Smooth muscle cell (in vitro differentiated cells): ENCODE data around the gene FAXDC2. TPM values are rescaled to one million over a fixed set of nuclear protein-coding genes. Genes with fewer than 3 reads are reported as not detected.

Experiments
- DNase-seq: peaks from one replicate; lab custom pipeline; 2025; ENCODE audit not compliant: unreplicated experiment; lab: John Stamatoyannopoulos, UW
- H2AFZ ChIP-seq: fragments of 200-600 bp; sonication (generic); 2 replicates; pipeline ENCODE4 v1.6.0; 2016; ENCODE audit warnings: antibody characterized with exemption, low read depth, mild to moderate bottlenecking
- H3F3A ChIP-seq: fragments of 200-600 bp; sonication (generic); 2 replicates; pipeline ENCODE4 v1.6.0; 2017; ENCODE audit warnings: antibody characterized with exemption, low read depth
- H3K27ac ChIP-seq: fragments of 200-600 bp; sonication (generic); 2 replicates; pipeline ENCODE4 v1.5.1; 2016; ENCODE audit warnings: low read depth, mild to moderate bottlenecking
- H3K27me3 ChIP-seq: fragments of 200-600 bp; sonication (generic); 2 replicates; pipeline ENCODE4 v1.6.1; 2016; ENCODE audit warnings: low read depth, mild to moderate bottlenecking
- H3K36me3 ChIP-seq: fragments of 200-600 bp; sonication (generic); 2 replicates; pipeline ENCODE4 v1.5.1; 2016; ENCODE audit warnings: low read depth
- H3K4me1 ChIP-seq: fragments of 200-600 bp; sonication (generic); 2 replicates; pipeline ENCODE4 v1.5.1; 2016; ENCODE audit warnings: low read depth
- H3K4me2 ChIP-seq: fragments of 200-600 bp; sonication (generic); 2 replicates; pipeline ENCODE4 v1.6.0; 2016; ENCODE audit warnings: mild to moderate bottlenecking
- H3K4me3 ChIP-seq: fragments of 200-600 bp; sonication (generic); 2 replicates; pipeline ENCODE4 v1.5.1; 2016; ENCODE audit warnings: mild to moderate bottlenecking
- H3K79me2 ChIP-seq: fragments of 200-600 bp; sonication (generic); 2 replicates; pipeline ENCODE4 v1.6.0; 2016; ENCODE audit warnings: low read depth, mild to moderate bottlenecking
- H3K9ac ChIP-seq: fragments of 200-600 bp; sonication (generic); 2 replicates; pipeline ENCODE4 v1.6.0; 2016; ENCODE audit warnings: low read depth
- H3K9me3 ChIP-seq: fragments of 200-600 bp; sonication (generic); replicated peaks from 2 replicates; pipeline ENCODE4 v1.5.1; 2016; ENCODE audit warnings: low read depth
- H4K20me1 ChIP-seq: fragments of 200-600 bp; sonication (generic); 2 replicates; pipeline ENCODE4 v1.6.0; 2016; ENCODE audit warnings: low read depth
- WGBS: methylation state at CpG from one replicate; pipeline ENCODE4 v1.1.7; 2016; ENCODE audit warnings: low lambda C conversion rate; 5-methylcytosine and 5-hydroxymethylcytosine counted together
- polyA plus RNA-seq: library from polyadenylated mRNA; unstranded; fragments of >200 nt; fragmentation: Nextera tagmentation; extraction: Ambion mirVana; gene quantifications from 2 replicates; pipeline ENCODE4 v1.2.1, GENCODE V29; 2016
- total RNA-seq: library from RNA; depleted of rRNA; stranded (reverse); fragments of >200 nt; gene quantifications from 2 replicates; pipeline ENCODE4 v1.2.3, GENCODE V29; 2014
- TF ChIP-seq, protein P1 (sequence below): fragments of 200-600 bp; sonication (generic); IDR thresholded peaks from 2 replicates; pipeline ENCODE4 v1.5.1; 2017; ENCODE audit warnings: borderline replicate concordance, mild to moderate bottlenecking, antibody characterized with exemption; ENCODE audit not compliant: insufficient read depth, poor library complexity, severe bottlenecking

Gene FAXDC2
- total and polyA plus RNA-seq, 2 experiments from 2014 or later = 2.0 to 2.5 TPM

- Histone ChIP-seq H3F3A (no peaks in the 10 kb centered on the region), H3K9me3 (no peaks in the 10 kb centered on the region), H3K27ac (no peak overlapping the region), H3K27me3 (no peaks in the 10 kb centered on the region), H3K79me2 (no peaks in the 10 kb centered on the region), H3K4me3 (no peak overlapping the region), H3K4me2 (no peak overlapping the region), H3K4me1 (no peaks in the 10 kb centered on the region), H3K36me3 (no peaks in the 10 kb centered on the region), H4K20me1 (no peaks in the 10 kb centered on the region), H3K9ac (no peak overlapping the region), H2AFZ (no peak overlapping the region)
- DNase-seq = no peak
- TF ChIP-seq, protein P1, sequence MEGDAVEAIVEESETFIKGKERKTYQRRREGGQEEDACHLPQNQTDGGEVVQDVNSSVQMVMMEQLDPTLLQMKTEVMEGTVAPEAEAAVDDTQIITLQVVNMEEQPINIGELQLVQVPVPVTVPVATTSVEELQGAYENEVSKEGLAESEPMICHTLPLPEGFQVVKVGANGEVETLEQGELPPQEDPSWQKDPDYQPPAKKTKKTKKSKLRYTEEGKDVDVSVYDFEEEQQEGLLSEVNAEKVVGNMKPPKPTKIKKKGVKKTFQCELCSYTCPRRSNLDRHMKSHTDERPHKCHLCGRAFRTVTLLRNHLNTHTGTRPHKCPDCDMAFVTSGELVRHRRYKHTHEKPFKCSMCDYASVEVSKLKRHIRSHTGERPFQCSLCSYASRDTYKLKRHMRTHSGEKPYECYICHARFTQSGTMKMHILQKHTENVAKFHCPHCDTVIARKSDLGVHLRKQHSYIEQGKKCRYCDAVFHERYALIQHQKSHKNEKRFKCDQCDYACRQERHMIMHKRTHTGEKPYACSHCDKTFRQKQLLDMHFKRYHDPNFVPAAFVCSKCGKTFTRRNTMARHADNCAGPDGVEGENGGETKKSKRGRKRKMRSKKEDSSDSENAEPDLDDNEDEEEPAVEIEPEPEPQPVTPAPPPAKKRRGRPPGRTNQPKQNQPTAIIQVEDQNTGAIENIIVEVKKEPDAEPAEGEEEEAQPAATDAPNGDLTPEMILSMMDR = no peak
Observed at GRCh38 chr5:154841273-154841661, 9.1 kb downstream of the FAXDC2 start.

DNA sequence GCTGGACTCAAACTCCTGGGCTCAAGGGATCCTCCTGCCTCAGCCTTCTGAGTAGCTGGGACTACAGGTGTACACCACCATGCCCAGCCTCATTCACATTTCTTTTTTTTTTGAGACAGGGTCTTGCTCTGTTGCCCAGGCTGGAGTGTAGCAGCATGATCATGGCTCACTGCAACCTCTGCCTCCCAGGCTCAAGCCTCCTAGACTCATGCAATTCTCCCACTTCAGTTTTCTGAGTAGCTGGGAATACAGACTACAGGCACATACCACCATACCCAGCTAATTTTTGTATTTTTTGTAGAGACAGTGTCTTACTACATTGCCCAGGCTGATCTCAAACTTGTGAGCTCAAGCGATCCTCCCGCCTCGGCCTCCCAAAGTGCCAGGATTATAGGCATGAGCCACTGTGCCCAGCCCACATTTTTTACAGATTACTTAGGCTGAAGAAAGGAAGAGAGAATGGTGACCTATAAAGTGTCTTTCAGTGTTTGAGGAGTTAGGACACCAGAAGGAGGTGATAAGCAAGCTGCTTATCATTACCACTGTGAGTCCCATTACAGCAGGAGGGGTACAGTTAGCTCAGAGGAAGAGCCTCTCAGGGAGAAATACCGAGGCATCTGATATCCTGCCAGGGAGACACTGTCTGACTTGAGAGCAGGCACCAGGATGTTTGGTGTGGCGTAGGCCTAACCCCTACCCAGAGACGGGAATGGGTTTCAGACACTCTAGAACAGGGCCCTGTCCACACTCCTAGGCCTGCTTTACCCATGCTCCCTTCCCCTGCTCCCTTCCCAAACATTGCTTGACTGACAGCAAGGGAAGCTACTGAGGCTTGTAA, 9.7 kb downstream of the FAXDC2 start:
- WGBS = 59% methylated on average over 6 of the region's 6 CpGs

GRCh38 chr5:154837009-154837901, 13.1 kb downstream of the FAXDC2 start:
- no peak overlapping the region for H2AFZ ChIP-seq
- H3K4me2 ChIP-seq = no peak overlapping the region
- H3K36me3 ChIP-seq = no peaks in the 10 kb centered on the region
- no peak for DNase-seq
- H3K27me3 ChIP-seq = no peaks in the 10 kb centered on the region
- TF ChIP-seq, protein P1 = no peak
- 92% methylated on average over 6 of the region's 6 CpGs for WGBS
- H3K4me3 ChIP-seq = no peak overlapping the region
- no peak overlapping the region for H3K9ac ChIP-seq
- H3F3A ChIP-seq = peaks cover 4% of the 10 kb centered on the region
- H3K9me3 ChIP-seq = no peaks in the 10 kb centered on the region
- no peaks in the 10 kb centered on the region for H3K4me1 ChIP-seq
- no peak overlapping the region for H3K27ac ChIP-seq
- no peaks in the 10 kb centered on the region for H3K79me2 ChIP-seq
- H4K20me1 ChIP-seq = no peaks in the 10 kb centered on the region

More for the DNA sequence above, 9.7 kb downstream of the FAXDC2 start:
- Histone ChIP-seq H4K20me1 (no peaks in the 10 kb centered on the region), H3K9me3 (no peaks in the 10 kb centered on the region), H3K79me2 (no peaks in the 10 kb centered on the region), H3K27me3 (no peaks in the 10 kb centered on the region), H3K4me1 (no peaks in the 10 kb centered on the region), H2AFZ (no peak overlapping the region), H3K4me2 (no peak overlapping the region), H3K36me3 (no peaks in the 10 kb centered on the region), H3K9ac (no peak overlapping the region), H3K4me3 (no peak overlapping the region), H3K27ac (no peak overlapping the region), H3F3A (no peaks in the 10 kb centered on the region)
- no peak for DNase-seq
- TF ChIP-seq, protein P1 = no peak
